CD14-positive monocyte (primary cell): ENCODE data around the gene BAG5. TPM values are rescaled to one million over a fixed set of nuclear protein-coding genes. Genes with fewer than 3 reads are reported as not detected.

Source experiments
- DNase-seq, 3 donors: peaks; one replicate each; pipeline ENCODE4 v3.0.0-alpha.2; 2011 to 2022
- H2AFZ ChIP-seq: 2 replicates; pipeline ENCODE4 v1.6.0; 2012; ENCODE audit warnings: mild to moderate bottlenecking, low read depth, low read length, inconsistent platforms; ENCODE audit not compliant: insufficient read depth, poor library complexity, severe bottlenecking
- H3K27ac ChIP-seq, 2 donors: 1 replicate in 1 of 2; 2 replicates in 1 of 2; pipeline ENCODE4 v1.5.1; 2012 to 2013; ENCODE audit warnings: low read length in 2 of 2, control low read depth in 1 of 2, inconsistent platforms in 1 of 2, low read depth in 1 of 2, mild to moderate bottlenecking in 1 of 2
- H3K27me3 ChIP-seq, 2 donors: one replicate each; pipeline versions ENCODE4 v1.6.0 to v1.6.1; 2011 to 2013; ENCODE audit warnings: low read length in 2 of 2; ENCODE audit not compliant: control insufficient read depth in 2 of 2, insufficient read depth in 2 of 2
- H3K36me3 ChIP-seq, 2 donors: replicated peaks in 1 of 2; 1 replicate in 1 of 2; 2 replicates in 1 of 2; pipeline versions ENCODE4 v1.5.1 to v1.6.1; 2012 to 2013; ENCODE audit warnings: low read length in 2 of 2, control low read depth in 1 of 2, inconsistent platforms in 1 of 2, mild to moderate bottlenecking in 1 of 2; ENCODE audit not compliant: insufficient read depth in 2 of 2, control insufficient read depth in 1 of 2
- H3K4me1 ChIP-seq, 2 donors: 1 replicate in 1 of 2; 2 replicates in 1 of 2; pipeline versions ENCODE4 v1.5.1 to v1.6.1; 2012 to 2013; ENCODE audit warnings: low read length in 2 of 2, control low read depth in 1 of 2, inconsistent platforms in 1 of 2, mild to moderate bottlenecking in 1 of 2, moderate library complexity in 1 of 2; ENCODE audit not compliant: insufficient read depth in 2 of 2, control insufficient read depth in 1 of 2
- H3K4me2 ChIP-seq: replicated peaks from 2 replicates; pipeline ENCODE3; 2012; ENCODE audit warnings: low read length, moderate library complexity, mild to moderate bottlenecking; ENCODE audit not compliant: poor library complexity, severe bottlenecking; ENCODE audit errors: extremely low read depth
- H3K4me3 ChIP-seq, 3 experiments: fragments of 200-600 bp in 1 of 3; sonication (generic) in 1 of 3; replicated peaks in 1 of 3; 1 replicate in 2 of 3; 2 replicates in 1 of 3; pipeline ENCODE4 v1.5.1; 2011 to 2013; ENCODE audit warnings: low read length in 3 of 3, mild to moderate bottlenecking in 3 of 3, control low read depth in 2 of 3, low read depth in 2 of 3, inconsistent platforms in 1 of 3, moderate library complexity in 1 of 3
- H3K79me2 ChIP-seq: 2 replicates; pipeline ENCODE4 v1.6.0; 2012; ENCODE audit warnings: mild to moderate bottlenecking, control low read depth, inconsistent platforms, low read length, moderate library complexity; ENCODE audit not compliant: insufficient read depth
- H3K9ac ChIP-seq: 2 replicates; pipeline ENCODE4 v1.6.0; 2017; ENCODE audit warnings: low read length, mild to moderate bottlenecking; ENCODE audit not compliant: insufficient read depth, poor library complexity, severe bottlenecking
- H3K9me3 ChIP-seq, 2 donors: replicated peaks in 1 of 2; 1 replicate in 1 of 2; 2 replicates in 1 of 2; pipeline versions ENCODE4 v1.5.1 to v1.6.1; 2012 to 2013; ENCODE audit warnings: low read length in 2 of 2, control low read depth in 1 of 2; ENCODE audit not compliant: control insufficient read depth in 1 of 2, insufficient read depth in 1 of 2
- H4K20me1 ChIP-seq: 2 replicates; pipeline ENCODE4 v1.6.0; 2012; ENCODE audit warnings: mild to moderate bottlenecking, low read length, control low read depth, moderate library complexity; ENCODE audit not compliant: insufficient read depth
- H3K27ac Mint-ChIP-seq, 7 donors: one replicate each; pipeline ENCODE4 v1.8.0; 2020; ENCODE audit warnings: mild to moderate bottlenecking in 7 of 7, mixed read lengths in 7 of 7, moderate library complexity in 6 of 7, inconsistent platforms in 2 of 7
- H3K27me3 Mint-ChIP-seq, 3 donors: one replicate each; pipeline ENCODE4 v1.8.0; 2021 to 2022; ENCODE audit warnings: low read depth in 3 of 3, mild to moderate bottlenecking in 3 of 3, mixed read lengths in 3 of 3, moderate library complexity in 3 of 3, inconsistent platforms in 1 of 3
- H3K36me3 Mint-ChIP-seq, 2 donors: one replicate each; pipeline ENCODE4 v1.8.0; 2020; ENCODE audit warnings: mixed read lengths in 2 of 2, inconsistent platforms in 1 of 2, mild to moderate bottlenecking in 1 of 2
- H3K4me1 Mint-ChIP-seq: one replicate; pipeline ENCODE4 v1.8.0; 2020; ENCODE audit warnings: mild to moderate bottlenecking, mixed read lengths
- H3K4me3 Mint-ChIP-seq, 2 donors: one replicate each; pipeline ENCODE4 v1.8.0; 2020; ENCODE audit warnings: mild to moderate bottlenecking in 2 of 2, mixed read lengths in 2 of 2, moderate library complexity in 1 of 2
- H3K9me3 Mint-ChIP-seq, 7 donors: one replicate each; pipeline ENCODE4 v1.8.0; 2020 to 2022; ENCODE audit warnings: mixed read lengths in 7 of 7, mild to moderate bottlenecking in 6 of 7, moderate library complexity in 6 of 7, inconsistent platforms in 2 of 7
- WGBS: methylation state at CpG from one replicate; pipeline ENCODE4 v1.1.5; 2013; ENCODE audit warnings: missing lambda C conversion rate; ENCODE audit not compliant: insufficient coverage; 5-methylcytosine and 5-hydroxymethylcytosine counted together
- intact Hi-C, 2 donors: fragments of 100-400 bp; cut with micrococcal nuclease; formaldehyde crosslinking; loops; one replicate each; pipeline versions ENCODE4 v1.15.0 to v1.15.1; 2023
- polyA plus RNA-seq, 3 donors: library from polyadenylated mRNA; depleted of rRNA in 1 of 3; unstranded in 2 of 3; stranded (reverse) in 1 of 3; fragments of 300-500 nt in 2 of 3; fragments of >200 nt in 1 of 3; fragmentation: Illumina TruSeq in 2 of 3; gene quantifications; 1 replicate in 2 of 3; 2 replicates in 1 of 3; pipeline ENCODE4 v1.2.3, GENCODE V29; 2012 to 2021
- TF ChIP-seq, protein P1 (sequence below): fragments of 200-600 bp; IDR thresholded peaks from one replicate; pipeline ENCODE4 v1.8.0; 2022; ENCODE audit warnings: antibody characterized with exemption, mild to moderate bottlenecking

BAG5 gene
- polyA plus RNA-seq, 3 donors, result 4.7 to 33.1 (median 30.1) TPM

DNA sequence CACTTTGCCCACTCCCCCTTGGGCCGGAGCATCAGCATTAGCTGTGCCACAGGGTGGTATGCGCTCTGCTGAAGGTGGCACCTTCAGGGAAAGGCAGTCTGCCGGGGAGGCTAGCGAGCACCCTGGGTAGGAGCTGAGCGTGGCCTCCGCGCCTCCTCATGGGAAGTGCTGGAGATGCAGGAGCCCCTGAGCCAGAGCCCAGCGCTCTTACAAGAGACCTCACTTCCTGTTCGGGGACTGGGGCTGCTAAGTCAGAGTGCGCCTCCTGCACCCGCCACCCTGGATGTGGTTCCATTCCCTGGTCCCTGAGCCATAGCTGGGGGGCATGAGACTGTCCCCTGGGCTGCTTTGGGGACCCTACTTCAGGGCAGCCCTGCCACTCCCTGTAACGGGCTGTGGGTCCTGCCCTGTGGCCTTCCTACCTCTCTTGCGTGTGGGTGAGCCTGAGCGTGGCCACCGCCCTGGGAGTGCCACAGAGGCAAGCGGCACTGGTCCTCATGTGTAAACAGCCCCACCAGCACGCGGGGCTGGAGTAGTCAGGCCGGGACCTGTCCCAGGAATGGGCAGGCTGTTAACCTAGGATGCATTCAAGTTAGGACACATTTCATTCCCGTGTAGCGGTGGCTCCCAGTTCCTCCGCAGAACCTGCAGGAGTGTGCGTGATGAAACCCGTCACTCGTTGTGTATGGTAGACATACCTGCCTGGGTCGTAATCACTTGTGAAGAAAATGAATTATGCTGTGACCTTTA is 19.7 kb upstream of the BAG5 start:
- TF ChIP-seq, protein P1, sequence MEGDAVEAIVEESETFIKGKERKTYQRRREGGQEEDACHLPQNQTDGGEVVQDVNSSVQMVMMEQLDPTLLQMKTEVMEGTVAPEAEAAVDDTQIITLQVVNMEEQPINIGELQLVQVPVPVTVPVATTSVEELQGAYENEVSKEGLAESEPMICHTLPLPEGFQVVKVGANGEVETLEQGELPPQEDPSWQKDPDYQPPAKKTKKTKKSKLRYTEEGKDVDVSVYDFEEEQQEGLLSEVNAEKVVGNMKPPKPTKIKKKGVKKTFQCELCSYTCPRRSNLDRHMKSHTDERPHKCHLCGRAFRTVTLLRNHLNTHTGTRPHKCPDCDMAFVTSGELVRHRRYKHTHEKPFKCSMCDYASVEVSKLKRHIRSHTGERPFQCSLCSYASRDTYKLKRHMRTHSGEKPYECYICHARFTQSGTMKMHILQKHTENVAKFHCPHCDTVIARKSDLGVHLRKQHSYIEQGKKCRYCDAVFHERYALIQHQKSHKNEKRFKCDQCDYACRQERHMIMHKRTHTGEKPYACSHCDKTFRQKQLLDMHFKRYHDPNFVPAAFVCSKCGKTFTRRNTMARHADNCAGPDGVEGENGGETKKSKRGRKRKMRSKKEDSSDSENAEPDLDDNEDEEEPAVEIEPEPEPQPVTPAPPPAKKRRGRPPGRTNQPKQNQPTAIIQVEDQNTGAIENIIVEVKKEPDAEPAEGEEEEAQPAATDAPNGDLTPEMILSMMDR, result no peak
- peaks cover 10% of the 10 kb centered on the region for H4K20me1 ChIP-seq
- no peaks in the 10 kb centered on the region for H3K4me1 Mint-ChIP-seq
- H3K27me3 ChIP-seq, result no peaks in the 10 kb centered on the region
- no peak overlapping the region for H3K4me3 Mint-ChIP-seq
- no peaks in the 10 kb centered on the region for H3K79me2 ChIP-seq
- H3K27ac Mint-ChIP-seq, result peak overlapping the region in 1 of 7 donors; percentile 71
- no peak overlapping the region for H2AFZ ChIP-seq
- intact Hi-C loops, result no loop called here
- DNase-seq, result no peak
- H3K36me3 Mint-ChIP-seq, result peaks cover 39 to 56% of the 10 kb centered on the region in 2 donors
- WGBS, result 92% methylated on average over 21 of the region's 26 CpGs
- no peaks in the 10 kb centered on the region for H3K9me3 Mint-ChIP-seq
- no peaks in the 10 kb centered on the region for H3K27me3 Mint-ChIP-seq
- H3K4me1 ChIP-seq, result no peaks in the 10 kb centered on the region
- H3K9me3 ChIP-seq, result no peaks in the 10 kb centered on the region
- H3K27ac ChIP-seq, result no peak overlapping the region
- no peak overlapping the region for H3K4me3 ChIP-seq
- peaks cover 27 to 36% of the 10 kb centered on the region in 2 donors for H3K36me3 ChIP-seq
- no peak overlapping the region for H3K4me2 ChIP-seq
- H3K9ac ChIP-seq, result no peak overlapping the region

DNA sequence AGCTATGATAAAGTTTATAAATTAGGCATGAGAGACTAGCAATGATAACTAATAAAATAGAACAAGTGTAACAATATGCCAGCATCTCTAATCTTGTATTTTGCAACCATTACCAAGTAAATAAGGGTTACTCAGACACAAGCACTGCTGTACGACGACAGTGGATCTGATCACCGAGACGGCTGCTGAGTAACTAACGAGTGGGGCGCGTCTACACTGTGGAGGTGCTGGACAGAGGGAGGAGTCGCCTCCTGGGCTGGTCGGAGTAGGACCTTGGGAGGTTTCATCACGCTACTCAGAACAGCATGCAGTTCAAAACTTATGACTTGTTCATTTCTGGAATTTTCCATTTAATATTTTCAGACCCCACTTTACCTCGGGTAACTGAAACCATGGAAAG is 18.7 kb upstream of the BAG5 start:
- no peaks in the 10 kb centered on the region for H3K79me2 ChIP-seq
- H3K27ac ChIP-seq, result no peak overlapping the region
- H3K4me3 Mint-ChIP-seq, result no peak overlapping the region
- intact Hi-C loops, result no loop called here
- peaks cover 36 to 45% of the 10 kb centered on the region in 2 donors for H3K36me3 ChIP-seq
- no peaks in the 10 kb centered on the region for H3K4me1 Mint-ChIP-seq
- no peak overlapping the region for H3K4me3 ChIP-seq
- no peak overlapping the region for H3K27ac Mint-ChIP-seq
- H3K36me3 Mint-ChIP-seq, result peaks cover 44 to 61% of the 10 kb centered on the region in 2 donors
- DNase-seq, result no peak
- H4K20me1 ChIP-seq, result peaks cover 13% of the 10 kb centered on the region
- H3K9me3 ChIP-seq, result no peaks in the 10 kb centered on the region
- H2AFZ ChIP-seq, result no peak overlapping the region
- no peak overlapping the region for H3K9ac ChIP-seq
- WGBS, result 96% methylated on average over 7 of the region's 11 CpGs
- no peaks in the 10 kb centered on the region for H3K9me3 Mint-ChIP-seq
- H3K27me3 Mint-ChIP-seq, result no peaks in the 10 kb centered on the region
- no peaks in the 10 kb centered on the region for H3K4me1 ChIP-seq
- no peak overlapping the region for H3K4me2 ChIP-seq
- TF ChIP-seq, protein P1, result no peak
- H3K27me3 ChIP-seq, result no peaks in the 10 kb centered on the region
